ENCODE measurements around the gene TMEM100. TPM values are rescaled to one million over a fixed set of nuclear protein-coding genes. Genes with fewer than 3 reads are reported as not detected.
"Not testable (repeated sequence)": the region's sequence is repeated elsewhere in the genome, so short reads cannot be mapped to it uniquely, and the experiment has no call there.

The TMEM100 gene
- total RNA-seq, 5 donors from 2014 or later (not counting 1 experiment from before 2014, with no cell fraction given), result 0.35 TPM; not detected in 4

DNA sequence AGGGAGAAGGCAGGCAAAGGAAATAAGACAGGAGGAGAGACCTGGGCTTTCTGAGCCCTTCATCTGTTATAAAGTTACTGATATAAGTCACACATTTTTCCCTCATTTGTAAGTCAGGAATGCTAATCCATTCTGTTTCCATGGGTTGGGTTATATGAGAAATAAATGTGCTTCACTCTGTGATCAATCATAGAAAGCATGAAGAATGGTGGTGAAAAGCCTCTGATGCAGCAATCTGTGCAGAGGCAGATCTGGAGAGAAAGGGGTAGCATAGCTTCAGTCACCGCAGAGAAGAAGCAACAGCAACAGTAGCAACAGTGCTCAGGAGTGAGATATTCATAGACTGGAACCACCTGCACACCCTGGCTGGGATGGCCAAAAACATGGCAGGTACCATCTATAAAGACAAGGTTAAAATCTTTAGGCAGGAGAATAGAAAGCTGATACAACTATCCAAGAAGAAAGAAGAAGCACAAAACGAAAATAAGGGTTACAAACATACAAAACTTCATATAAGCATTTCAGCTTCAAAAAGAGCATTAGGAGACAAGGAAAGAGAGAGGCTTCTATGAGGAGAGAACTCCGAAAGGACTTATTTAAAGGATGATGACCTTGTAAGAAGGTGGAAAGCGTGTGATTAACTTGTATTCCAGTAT is 41.9 kb downstream of the TMEM100 start:
- POLR2A ChIA-PET, result no interaction called here
- no peak for ATAC-seq (replicated peaks in 1 of 4)
- no peak overlapping the region for H3K27ac Mint-ChIP-seq
- Histone ChIP-seq H3K27ac (ENCODE audit: low read length) (no peak overlapping the region), H3K4me1 (ENCODE audit: control insufficient read depth in 1 of 2, extremely low read depth in 1 of 2, insufficient read depth in 2 of 2, low read length in 2 of 2) (no peaks in the 10 kb centered on the region), H3K36me3 (ENCODE audit: control insufficient read depth in 2 of 2, extremely low read depth in 1 of 2, insufficient read depth in 1 of 2, low read length in 1 of 2) (no peaks in the 10 kb centered on the region), H3K4me3 (ENCODE audit: control insufficient read depth in 1 of 2, extremely low read depth in 1 of 2, low read length in 1 of 2) (no peak overlapping the region), H3K9me3 (no peaks in the 10 kb centered on the region), H3K27me3 (replicated peaks in 1 of 2; ENCODE audit: control insufficient read depth in 2 of 2, extremely low read depth in 1 of 2, insufficient read depth in 2 of 2, low read length in 1 of 2) (peaks cover 0 to 4% of the 10 kb centered on the region in 2 experiments)
- CTCF ChIA-PET, result no interaction called here
- no peaks in the 10 kb centered on the region for H3K9me3 Mint-ChIP-seq
- no peak for DNase-seq
- no CpG with 5 or more reads among the region's 4 CpGs for WGBS (ENCODE audit: insufficient coverage)
- no peaks in the 10 kb centered on the region for H3K36me3 Mint-ChIP-seq
- peaks cover 30 to 41% of the 10 kb centered on the region in 2 donors for H3K27me3 Mint-ChIP-seq
- H3K4me3 Mint-ChIP-seq, result no peak overlapping the region
- H3K4me1 Mint-ChIP-seq, result no peaks in the 10 kb centered on the region

DNA sequence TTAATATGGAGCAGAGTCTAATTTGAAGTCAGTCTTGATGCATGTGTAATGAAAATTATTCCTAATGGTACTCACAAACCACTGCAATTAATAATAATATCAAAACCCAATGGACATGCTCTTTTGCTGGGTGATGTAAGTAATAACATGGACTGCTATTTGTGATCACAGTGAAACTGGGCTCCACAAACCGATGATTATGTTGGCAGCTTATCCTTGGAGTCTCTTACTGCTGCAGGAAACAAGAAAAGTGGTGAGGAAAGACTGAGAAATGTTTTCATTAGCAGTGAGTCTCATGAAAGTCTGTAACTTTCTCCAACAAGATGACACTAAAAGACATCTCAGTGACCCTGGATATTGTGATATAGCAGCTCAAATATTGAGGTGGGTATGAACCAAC is 45.2 kb downstream of the TMEM100 start:
- Mint-ChIP-seq H3K4me3 (no peak overlapping the region), H3K27me3 (peaks cover 38 to 46% of the 10 kb centered on the region in 2 donors), H3K27ac (no peak overlapping the region), H3K4me1 (no peaks in the 10 kb centered on the region), H3K9me3 (no peaks in the 10 kb centered on the region), H3K36me3 (no peaks in the 10 kb centered on the region)
- DNase-seq (no peak), ATAC-seq (replicated peaks in 1 of 4) (no peak)
- no peaks in the 10 kb centered on the region for H3K4me1 ChIP-seq (ENCODE audit: control insufficient read depth in 1 of 2, extremely low read depth in 1 of 2, insufficient read depth in 2 of 2, low read length in 2 of 2)
- H3K27ac ChIP-seq (ENCODE audit: low read length), result no peak overlapping the region
- no peak overlapping the region for H3K4me3 ChIP-seq (ENCODE audit: control insufficient read depth in 1 of 2, extremely low read depth in 1 of 2, low read length in 1 of 2)
- ChIA-PET POLR2A (no interaction called here), CTCF (no interaction called here)
- WGBS (ENCODE audit: insufficient coverage), result 80% methylated on average over 1 of the region's 1 CpG
- no peaks in the 10 kb centered on the region for H3K9me3 ChIP-seq
- no peaks in the 10 kb centered on the region for H3K27me3 ChIP-seq (replicated peaks in 1 of 2; ENCODE audit: control insufficient read depth in 2 of 2, extremely low read depth in 1 of 2, insufficient read depth in 2 of 2, low read length in 1 of 2)
- H3K36me3 ChIP-seq (ENCODE audit: control insufficient read depth in 2 of 2, extremely low read depth in 1 of 2, insufficient read depth in 1 of 2, low read length in 1 of 2), result no peaks in the 10 kb centered on the region

DNA sequence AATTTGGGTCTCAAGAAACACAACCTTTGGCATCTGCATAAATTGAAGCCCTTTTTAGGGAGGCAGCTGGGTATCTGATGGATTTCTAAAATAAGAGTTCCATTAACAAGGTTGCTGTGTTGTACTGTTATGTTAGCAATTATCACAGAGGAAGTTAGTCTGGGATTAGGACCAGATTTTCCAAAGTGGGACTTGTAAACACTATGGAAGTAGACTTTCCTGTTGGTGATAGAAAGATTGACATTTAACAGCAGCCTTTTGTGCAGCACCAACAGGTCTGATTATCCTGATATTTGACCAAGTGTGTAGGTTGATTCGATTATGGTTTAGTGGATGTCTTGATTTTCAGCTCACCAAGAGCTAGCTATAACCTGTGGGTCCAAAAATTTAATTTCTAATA is 46.4 kb downstream of the TMEM100 start:
- CTCF ChIA-PET, result no interaction called here
- no peak overlapping the region for H3K4me3 ChIP-seq (ENCODE audit: control insufficient read depth in 1 of 2, extremely low read depth in 1 of 2, low read length in 1 of 2)
- Mint-ChIP-seq H3K27me3 (peaks cover 35 to 46% of the 10 kb centered on the region in 2 donors), H3K27ac (no peak overlapping the region), H3K4me1 (no peaks in the 10 kb centered on the region), H3K36me3 (no peaks in the 10 kb centered on the region), H3K4me3 (no peak overlapping the region), H3K9me3 (no peaks in the 10 kb centered on the region)
- H3K4me1 ChIP-seq (ENCODE audit: control insufficient read depth in 1 of 2, extremely low read depth in 1 of 2, insufficient read depth in 2 of 2, low read length in 2 of 2), result no peaks in the 10 kb centered on the region
- H3K27ac ChIP-seq (ENCODE audit: low read length), result no peak overlapping the region
- H3K36me3 ChIP-seq (ENCODE audit: control insufficient read depth in 2 of 2, extremely low read depth in 1 of 2, insufficient read depth in 1 of 2, low read length in 1 of 2), result no peaks in the 10 kb centered on the region
- H3K27me3 ChIP-seq (replicated peaks in 1 of 2; ENCODE audit: control insufficient read depth in 2 of 2, extremely low read depth in 1 of 2, insufficient read depth in 2 of 2, low read length in 1 of 2), result no peaks in the 10 kb centered on the region
- DNase-seq (no peak), ATAC-seq (replicated peaks in 1 of 4) (no peak)
- POLR2A ChIA-PET, result no interaction called here
- H3K9me3 ChIP-seq, result no peaks in the 10 kb centered on the region
- no CpG with 5 or more reads among the region's 1 CpG for WGBS (ENCODE audit: insufficient coverage)

DNA sequence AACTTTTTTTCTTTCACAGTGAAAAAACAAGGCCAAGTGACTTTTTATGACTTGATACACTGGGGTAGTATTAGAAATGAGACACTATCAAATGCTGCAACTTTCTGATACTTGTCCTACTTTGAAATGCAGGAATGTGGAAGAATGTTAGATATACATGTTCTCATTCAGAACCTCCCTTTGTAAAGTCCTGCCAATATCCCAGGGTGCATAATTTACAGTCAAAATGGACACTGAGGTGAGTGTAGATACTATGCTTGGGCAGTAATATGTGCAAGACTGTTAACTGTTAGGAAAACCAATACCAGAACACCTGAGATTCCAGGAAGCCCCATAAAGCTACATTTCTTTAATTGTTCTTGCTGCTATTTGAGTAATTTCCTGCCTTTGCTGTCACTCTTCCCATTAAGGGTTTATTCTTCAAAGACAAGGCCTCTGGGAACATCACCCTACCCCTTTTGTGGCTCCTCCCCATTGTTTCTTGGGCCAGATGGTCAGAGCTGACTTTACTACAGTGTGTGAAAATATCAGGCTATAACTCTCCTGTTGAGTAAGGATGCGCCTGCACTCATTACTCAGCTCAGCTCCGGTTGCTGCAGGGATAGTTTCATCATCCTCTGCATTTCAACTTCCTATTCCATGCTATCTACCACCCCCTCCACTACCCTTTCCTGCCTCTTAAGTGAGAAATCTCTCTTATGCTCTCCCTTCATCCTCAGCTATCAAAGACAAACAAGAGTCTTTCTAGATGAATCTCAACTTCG is 48.7 kb downstream of the TMEM100 start:
- no peaks in the 10 kb centered on the region for H3K27me3 ChIP-seq (replicated peaks in 1 of 2; ENCODE audit: control insufficient read depth in 2 of 2, extremely low read depth in 1 of 2, insufficient read depth in 2 of 2, low read length in 1 of 2)
- no peak overlapping the region for H3K4me3 Mint-ChIP-seq
- no peaks in the 10 kb centered on the region for H3K4me1 Mint-ChIP-seq
- H3K27me3 Mint-ChIP-seq, result peaks cover 28 to 34% of the 10 kb centered on the region in 2 donors
- H3K9me3 ChIP-seq, result no peaks in the 10 kb centered on the region
- H3K36me3 ChIP-seq (ENCODE audit: control insufficient read depth in 2 of 2, extremely low read depth in 1 of 2, insufficient read depth in 1 of 2, low read length in 1 of 2), result no peaks in the 10 kb centered on the region
- no peak overlapping the region for H3K27ac ChIP-seq (ENCODE audit: low read length)
- DNase-seq, result no peak
- H3K36me3 Mint-ChIP-seq, result no peaks in the 10 kb centered on the region
- no peaks in the 10 kb centered on the region for H3K9me3 Mint-ChIP-seq
- ChIA-PET CTCF (no interaction called here), POLR2A (no interaction called here)
- no peak overlapping the region for H3K4me3 ChIP-seq (ENCODE audit: control insufficient read depth in 1 of 2, extremely low read depth in 1 of 2, low read length in 1 of 2)
- ATAC-seq (replicated peaks in 1 of 4), result no peak
- no peak overlapping the region for H3K27ac Mint-ChIP-seq
- H3K4me1 ChIP-seq (ENCODE audit: control insufficient read depth in 1 of 2, extremely low read depth in 1 of 2, insufficient read depth in 2 of 2, low read length in 2 of 2), result no peaks in the 10 kb centered on the region
- WGBS (ENCODE audit: insufficient coverage), result 72% methylated on average over 2 of the region's 3 CpGs

DNA sequence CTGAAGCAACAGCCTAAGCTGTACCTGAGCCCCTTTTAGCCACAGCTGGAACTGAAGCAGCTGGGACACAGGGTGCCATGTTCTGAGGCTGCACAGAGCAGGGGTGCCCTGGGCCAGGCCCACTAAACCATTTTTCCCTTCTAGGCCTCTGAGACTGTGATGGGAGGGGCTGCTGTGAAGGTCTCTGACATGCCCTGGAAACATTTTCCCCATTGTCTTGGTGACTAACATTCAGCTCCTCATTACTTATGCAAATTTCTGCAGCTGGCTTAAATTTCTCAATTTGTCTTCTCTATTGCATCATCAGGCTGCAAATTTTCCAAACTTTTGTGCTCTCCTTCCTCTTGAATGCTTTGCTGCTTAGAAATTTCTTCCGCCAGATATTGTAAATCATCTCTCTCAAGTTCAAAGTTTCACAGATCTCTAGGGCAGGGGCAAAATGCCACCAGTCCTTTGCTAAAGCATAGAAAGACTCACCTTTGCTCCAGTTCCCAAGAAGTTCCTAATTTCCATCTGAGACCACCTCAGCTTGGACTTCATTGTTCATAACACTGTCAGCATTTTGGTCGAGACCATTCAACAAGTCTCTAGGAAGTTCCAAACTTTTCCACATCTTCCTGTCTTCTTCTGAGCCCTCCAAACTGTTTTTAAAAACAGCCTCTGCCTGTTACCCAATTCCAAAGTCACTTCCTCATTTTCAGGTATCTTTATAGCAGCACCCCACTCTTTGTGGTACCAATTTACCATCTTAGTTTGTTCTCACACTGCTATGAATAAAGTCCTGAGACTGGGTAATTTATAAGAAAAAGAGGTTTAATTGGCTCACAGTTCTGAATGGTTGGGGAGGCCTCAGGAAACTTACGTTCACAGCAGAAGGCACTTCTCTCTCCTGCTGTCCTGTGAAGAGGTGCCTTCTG is 49.8 kb downstream of the TMEM100 start:
- H3K27ac ChIP-seq (ENCODE audit: low read length), result no peak overlapping the region
- H3K27ac Mint-ChIP-seq, result no peak overlapping the region
- ChIA-PET POLR2A (no interaction called here), CTCF (no interaction called here)
- H3K9me3 Mint-ChIP-seq, result no peaks in the 10 kb centered on the region
- H3K27me3 ChIP-seq (replicated peaks in 1 of 2; ENCODE audit: control insufficient read depth in 2 of 2, extremely low read depth in 1 of 2, insufficient read depth in 2 of 2, low read length in 1 of 2), result peaks cover 0 to 3% of the 10 kb centered on the region in 2 experiments
- no peak for DNase-seq
- H3K9me3 ChIP-seq, result no peaks in the 10 kb centered on the region
- H3K4me3 ChIP-seq (ENCODE audit: control insufficient read depth in 1 of 2, extremely low read depth in 1 of 2, low read length in 1 of 2), result no peak overlapping the region
- ATAC-seq (replicated peaks in 1 of 4), result no peak
- no peaks in the 10 kb centered on the region for H3K4me1 Mint-ChIP-seq
- no peak overlapping the region for H3K4me3 Mint-ChIP-seq
- H3K4me1 ChIP-seq (ENCODE audit: control insufficient read depth in 1 of 2, extremely low read depth in 1 of 2, insufficient read depth in 2 of 2, low read length in 2 of 2), result no peaks in the 10 kb centered on the region
- no peaks in the 10 kb centered on the region for H3K36me3 ChIP-seq (ENCODE audit: control insufficient read depth in 2 of 2, extremely low read depth in 1 of 2, insufficient read depth in 1 of 2, low read length in 1 of 2)
- H3K27me3 Mint-ChIP-seq, result peaks cover 32 to 35% of the 10 kb centered on the region in 2 donors
- H3K36me3 Mint-ChIP-seq, result no peaks in the 10 kb centered on the region
- 75% methylated on average over 2 of the region's 3 CpGs for WGBS (ENCODE audit: insufficient coverage)

DNA sequence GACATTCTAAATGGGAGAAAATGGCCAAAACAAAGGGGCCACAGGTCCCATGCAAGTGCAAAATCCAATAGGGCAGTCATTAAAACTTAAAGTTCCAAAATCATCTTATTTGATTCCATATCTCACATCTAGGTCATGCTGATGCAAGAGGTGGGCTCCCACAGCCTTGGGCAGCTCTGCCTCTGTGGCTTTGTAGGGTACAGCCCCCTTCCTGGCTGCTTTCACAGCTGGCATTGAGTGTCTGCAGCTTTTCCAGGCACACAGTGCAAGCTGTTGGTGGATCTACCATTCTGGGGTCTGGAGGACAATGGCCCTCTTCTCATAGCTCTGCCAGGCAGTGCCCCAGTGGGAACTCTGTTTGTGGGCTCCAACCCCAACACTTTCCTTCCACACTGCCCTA is 50.7 kb downstream of the TMEM100 start:
- H3K4me1 ChIP-seq (ENCODE audit: control insufficient read depth in 1 of 2, extremely low read depth in 1 of 2, insufficient read depth in 2 of 2, low read length in 2 of 2); H3K9me3 Mint-ChIP-seq; H3K27ac Mint-ChIP-seq; H3K4me3 ChIP-seq (ENCODE audit: control insufficient read depth in 1 of 2, extremely low read depth in 1 of 2, low read length in 1 of 2); H3K36me3 ChIP-seq (ENCODE audit: control insufficient read depth in 2 of 2, extremely low read depth in 1 of 2, insufficient read depth in 1 of 2, low read length in 1 of 2); H3K4me1 Mint-ChIP-seq; H3K9me3 ChIP-seq; H3K27me3 ChIP-seq (replicated peaks in 1 of 2; ENCODE audit: control insufficient read depth in 2 of 2, extremely low read depth in 1 of 2, insufficient read depth in 2 of 2, low read length in 1 of 2); H3K36me3 Mint-ChIP-seq; DNase-seq; H3K27ac ChIP-seq (ENCODE audit: low read length); CTCF ChIA-PET; ATAC-seq (replicated peaks in 1 of 4); POLR2A ChIA-PET; H3K4me3 Mint-ChIP-seq: not testable (repeated sequence)
- H3K27me3 Mint-ChIP-seq, result peaks cover 36 to 38% of the 10 kb centered on the region in 2 donors
